Tibial nerve (tissue), 4 donors: ENCODE data around the gene PNRC1.

ENCODE experiments used
- EP300 ChIP-seq, 2 donors: sonication (generic); formaldehyde crosslinking; IDR thresholded peaks; one replicate each; pipeline ENCODE4 v1.6.1; 2017; ENCODE audit warnings: antibody characterized with exemption in 2 of 2, mild to moderate bottlenecking in 1 of 2
- TF ChIP-seq, protein P1 (sequence below), 5 experiments: fragments of 200-600 bp in 3 of 5; fragments of 450-650 bp in 2 of 5; sonication (generic) in 3 of 5; IDR thresholded peaks; one replicate each; pipeline ENCODE4 v1.5.1; 2016 to 2019; ENCODE audit warnings: antibody characterized with exemption in 5 of 5, mild to moderate bottlenecking in 3 of 5, moderate library complexity in 2 of 5

DNA sequence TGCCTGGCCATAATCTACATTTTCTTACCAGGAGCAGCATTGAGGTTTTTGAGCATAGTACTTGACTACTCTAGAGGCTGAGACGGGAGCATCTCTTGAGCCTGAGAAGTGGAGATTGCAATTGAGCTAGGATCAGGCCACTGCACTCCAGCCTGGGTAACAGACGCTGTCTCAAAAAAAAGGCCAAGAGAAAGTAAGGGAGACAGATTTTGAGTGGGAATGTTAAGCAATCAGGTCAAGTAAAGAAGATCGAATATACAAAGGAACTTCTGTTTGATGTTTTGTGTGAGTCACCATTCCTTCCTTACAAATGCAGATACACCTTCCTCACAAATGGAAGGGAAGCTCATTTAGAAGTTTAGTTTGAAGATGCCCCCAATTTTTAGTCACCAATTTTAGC is 4.4 kb downstream of the PNRC1 start:
- TF ChIP-seq, protein P1, sequence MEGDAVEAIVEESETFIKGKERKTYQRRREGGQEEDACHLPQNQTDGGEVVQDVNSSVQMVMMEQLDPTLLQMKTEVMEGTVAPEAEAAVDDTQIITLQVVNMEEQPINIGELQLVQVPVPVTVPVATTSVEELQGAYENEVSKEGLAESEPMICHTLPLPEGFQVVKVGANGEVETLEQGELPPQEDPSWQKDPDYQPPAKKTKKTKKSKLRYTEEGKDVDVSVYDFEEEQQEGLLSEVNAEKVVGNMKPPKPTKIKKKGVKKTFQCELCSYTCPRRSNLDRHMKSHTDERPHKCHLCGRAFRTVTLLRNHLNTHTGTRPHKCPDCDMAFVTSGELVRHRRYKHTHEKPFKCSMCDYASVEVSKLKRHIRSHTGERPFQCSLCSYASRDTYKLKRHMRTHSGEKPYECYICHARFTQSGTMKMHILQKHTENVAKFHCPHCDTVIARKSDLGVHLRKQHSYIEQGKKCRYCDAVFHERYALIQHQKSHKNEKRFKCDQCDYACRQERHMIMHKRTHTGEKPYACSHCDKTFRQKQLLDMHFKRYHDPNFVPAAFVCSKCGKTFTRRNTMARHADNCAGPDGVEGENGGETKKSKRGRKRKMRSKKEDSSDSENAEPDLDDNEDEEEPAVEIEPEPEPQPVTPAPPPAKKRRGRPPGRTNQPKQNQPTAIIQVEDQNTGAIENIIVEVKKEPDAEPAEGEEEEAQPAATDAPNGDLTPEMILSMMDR (IDR thresholded peaks at IDR 0.05), result no peak
- TF ChIP-seq EP300 (IDR thresholded peaks at IDR 0.05), result no peak
